ENCODE data around the gene LHX3. TPM values are rescaled to one million over a fixed set of nuclear protein-coding genes. Genes with fewer than 3 reads are reported as not detected.

The LHX3 gene
- polyA plus RNA-seq, 1 donor from 2014 or later, result not detected

GRCh38 chr9:136207616-136208015, 2.7 kb upstream of the LHX3 start:
- TF ChIP-seq EZH2 (IDR thresholded peaks at IDR 0.05; ENCODE audit: borderline replicate concordance, insufficient read depth, low read length, poor library complexity, severe bottlenecking), result no peak
- TF ChIP-seq, protein P1, sequence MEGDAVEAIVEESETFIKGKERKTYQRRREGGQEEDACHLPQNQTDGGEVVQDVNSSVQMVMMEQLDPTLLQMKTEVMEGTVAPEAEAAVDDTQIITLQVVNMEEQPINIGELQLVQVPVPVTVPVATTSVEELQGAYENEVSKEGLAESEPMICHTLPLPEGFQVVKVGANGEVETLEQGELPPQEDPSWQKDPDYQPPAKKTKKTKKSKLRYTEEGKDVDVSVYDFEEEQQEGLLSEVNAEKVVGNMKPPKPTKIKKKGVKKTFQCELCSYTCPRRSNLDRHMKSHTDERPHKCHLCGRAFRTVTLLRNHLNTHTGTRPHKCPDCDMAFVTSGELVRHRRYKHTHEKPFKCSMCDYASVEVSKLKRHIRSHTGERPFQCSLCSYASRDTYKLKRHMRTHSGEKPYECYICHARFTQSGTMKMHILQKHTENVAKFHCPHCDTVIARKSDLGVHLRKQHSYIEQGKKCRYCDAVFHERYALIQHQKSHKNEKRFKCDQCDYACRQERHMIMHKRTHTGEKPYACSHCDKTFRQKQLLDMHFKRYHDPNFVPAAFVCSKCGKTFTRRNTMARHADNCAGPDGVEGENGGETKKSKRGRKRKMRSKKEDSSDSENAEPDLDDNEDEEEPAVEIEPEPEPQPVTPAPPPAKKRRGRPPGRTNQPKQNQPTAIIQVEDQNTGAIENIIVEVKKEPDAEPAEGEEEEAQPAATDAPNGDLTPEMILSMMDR (IDR thresholded peaks at IDR 0.05; ENCODE audit: poor library complexity, severe bottlenecking), result no peak
- TF ChIP-seq, protein P2, sequence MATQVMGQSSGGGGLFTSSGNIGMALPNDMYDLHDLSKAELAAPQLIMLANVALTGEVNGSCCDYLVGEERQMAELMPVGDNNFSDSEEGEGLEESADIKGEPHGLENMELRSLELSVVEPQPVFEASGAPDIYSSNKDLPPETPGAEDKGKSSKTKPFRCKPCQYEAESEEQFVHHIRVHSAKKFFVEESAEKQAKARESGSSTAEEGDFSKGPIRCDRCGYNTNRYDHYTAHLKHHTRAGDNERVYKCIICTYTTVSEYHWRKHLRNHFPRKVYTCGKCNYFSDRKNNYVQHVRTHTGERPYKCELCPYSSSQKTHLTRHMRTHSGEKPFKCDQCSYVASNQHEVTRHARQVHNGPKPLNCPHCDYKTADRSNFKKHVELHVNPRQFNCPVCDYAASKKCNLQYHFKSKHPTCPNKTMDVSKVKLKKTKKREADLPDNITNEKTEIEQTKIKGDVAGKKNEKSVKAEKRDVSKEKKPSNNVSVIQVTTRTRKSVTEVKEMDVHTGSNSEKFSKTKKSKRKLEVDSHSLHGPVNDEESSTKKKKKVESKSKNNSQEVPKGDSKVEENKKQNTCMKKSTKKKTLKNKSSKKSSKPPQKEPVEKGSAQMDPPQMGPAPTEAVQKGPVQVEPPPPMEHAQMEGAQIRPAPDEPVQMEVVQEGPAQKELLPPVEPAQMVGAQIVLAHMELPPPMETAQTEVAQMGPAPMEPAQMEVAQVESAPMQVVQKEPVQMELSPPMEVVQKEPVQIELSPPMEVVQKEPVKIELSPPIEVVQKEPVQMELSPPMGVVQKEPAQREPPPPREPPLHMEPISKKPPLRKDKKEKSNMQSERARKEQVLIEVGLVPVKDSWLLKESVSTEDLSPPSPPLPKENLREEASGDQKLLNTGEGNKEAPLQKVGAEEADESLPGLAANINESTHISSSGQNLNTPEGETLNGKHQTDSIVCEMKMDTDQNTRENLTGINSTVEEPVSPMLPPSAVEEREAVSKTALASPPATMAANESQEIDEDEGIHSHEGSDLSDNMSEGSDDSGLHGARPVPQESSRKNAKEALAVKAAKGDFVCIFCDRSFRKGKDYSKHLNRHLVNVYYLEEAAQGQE (IDR thresholded peaks at IDR 0.05; ENCODE audit: borderline replicate concordance), result no peak
- no peak for TF ChIP-seq RAD21 (conservative IDR thresholded peaks at IDR 0.05)
- no peak for TF ChIP-seq SMC3 (conservative IDR thresholded peaks at IDR 0.05; ENCODE audit: poor library complexity)
- no peak for TF ChIP-seq EP300 (conservative IDR thresholded peaks at IDR 0.05; ENCODE audit: poor library complexity, severe bottlenecking)
- TF ChIP-seq TAF1 (IDR thresholded peaks at IDR 0.05; ENCODE audit: low read depth), result no peak
- no peak for TF ChIP-seq MXI1 (conservative IDR thresholded peaks at IDR 0.05; ENCODE audit: poor library complexity, severe bottlenecking)
- TF ChIP-seq POLR2AphosphoS5 (IDR thresholded peaks at IDR 0.05), result no peak
- H4K20me1 ChIP-seq (ENCODE audit: insufficient read depth), result no peaks in the 10 kb centered on the region

DNA sequence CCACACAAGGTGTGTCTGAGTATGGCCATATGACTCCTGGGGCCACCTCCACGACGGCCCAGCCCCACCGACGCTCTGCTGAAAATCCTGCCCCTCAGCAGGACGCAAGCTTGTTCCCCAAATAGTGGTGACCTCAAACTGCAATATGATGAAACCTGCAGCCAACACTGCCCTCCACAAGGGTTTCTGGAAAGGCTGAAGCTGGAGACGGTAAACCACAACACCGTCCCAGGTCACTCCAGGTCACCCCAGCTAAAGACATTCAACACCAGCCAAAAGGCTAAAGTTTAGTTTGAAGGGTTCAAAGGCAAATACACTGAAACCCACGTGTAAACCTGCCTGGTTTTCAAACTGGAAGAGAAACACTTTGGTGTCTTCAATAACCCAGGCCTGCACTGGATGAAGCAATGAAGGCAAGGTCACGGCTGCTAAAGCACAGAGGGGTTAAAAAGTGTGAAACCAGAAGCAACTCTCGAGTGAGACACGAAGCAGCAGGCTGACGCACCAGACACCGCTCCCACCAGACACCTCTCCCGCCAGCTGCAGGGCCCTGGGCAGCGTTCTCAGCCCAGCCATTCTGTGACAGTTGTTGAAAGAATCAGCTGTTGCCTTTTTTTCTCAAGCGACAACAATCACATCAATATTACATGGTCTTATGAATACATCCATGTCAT, 1.8 kb upstream of the LHX3 start:
- Histone ChIP-seq H3K27me3 (ENCODE audit: insufficient read depth, low read depth, low read length) (peaks cover 45% of the 10 kb centered on the region), H3K9ac (ENCODE audit: low read length) (no peak overlapping the region)

More at GRCh38 chr9:136207616-136208015, 2.7 kb upstream of the LHX3 start:
- Histone ChIP-seq H3K9me3 (ENCODE audit: low read length) (no peaks in the 10 kb centered on the region), H2AFZ (ENCODE audit: low read depth, low read length) (no peak overlapping the region), H3K36me3 (ENCODE audit: insufficient read depth, low read length) (no peaks in the 10 kb centered on the region), H3K4me3 (ENCODE audit: low read length) (no peak overlapping the region), H3K9me2 (ENCODE audit: insufficient read depth, low read length) (no peaks in the 10 kb centered on the region), H3K9ac (ENCODE audit: low read length) (no peak overlapping the region), H3F3A (ENCODE audit: insufficient read depth, low read length, poor library complexity, severe bottlenecking) (no peaks in the 10 kb centered on the region), H3K4me2 (ENCODE audit: low read length) (no peak overlapping the region), H3K79me2 (replicated peaks; ENCODE audit: insufficient read depth, low read length) (no peaks in the 10 kb centered on the region), H3K27ac (ENCODE audit: low read length) (no peak overlapping the region), H3K27me3 (ENCODE audit: insufficient read depth, low read depth, low read length) (peaks cover 36% of the 10 kb centered on the region)

More for the DNA sequence above, 1.8 kb upstream of the LHX3 start:
- no peaks in the 10 kb centered on the region for H3F3A ChIP-seq (ENCODE audit: insufficient read depth, low read length, poor library complexity, severe bottlenecking)
- H2AFZ ChIP-seq (ENCODE audit: low read depth, low read length), result no peak overlapping the region
- no peaks in the 10 kb centered on the region for H3K36me3 ChIP-seq (ENCODE audit: insufficient read depth, low read length)
- no peak overlapping the region for H3K4me2 ChIP-seq (ENCODE audit: low read length)
- H3K9me2 ChIP-seq (ENCODE audit: insufficient read depth, low read length), result no peaks in the 10 kb centered on the region
- H3K9me3 ChIP-seq (ENCODE audit: low read length), result no peaks in the 10 kb centered on the region
- H3K79me2 ChIP-seq (replicated peaks; ENCODE audit: insufficient read depth, low read length), result no peaks in the 10 kb centered on the region
- H3K4me3 ChIP-seq (ENCODE audit: low read length), result no peak overlapping the region
- no peak overlapping the region for H3K27ac ChIP-seq (ENCODE audit: low read length)
- TF ChIP-seq TAF1 (IDR thresholded peaks at IDR 0.05; ENCODE audit: low read depth) (no peak), POLR2AphosphoS5 (IDR thresholded peaks at IDR 0.05) (no peak), MXI1 (conservative IDR thresholded peaks at IDR 0.05; ENCODE audit: poor library complexity, severe bottlenecking) (no peak), SMC3 (conservative IDR thresholded peaks at IDR 0.05; ENCODE audit: poor library complexity) (no peak), EP300 (conservative IDR thresholded peaks at IDR 0.05; ENCODE audit: poor library complexity, severe bottlenecking) (no peak), RAD21 (conservative IDR thresholded peaks at IDR 0.05) (no peak), EZH2 (IDR thresholded peaks at IDR 0.05; ENCODE audit: borderline replicate concordance, insufficient read depth, low read length, poor library complexity, severe bottlenecking) (no peak)
- TF ChIP-seq, protein P1 (IDR thresholded peaks at IDR 0.05; ENCODE audit: poor library complexity, severe bottlenecking), result no peak
- TF ChIP-seq, protein P2 (IDR thresholded peaks at IDR 0.05; ENCODE audit: borderline replicate concordance), result no peak
- H4K20me1 ChIP-seq (ENCODE audit: insufficient read depth), result no peaks in the 10 kb centered on the region
